Calu3 (cell line): ENCODE results near the gene AADAT. TPM values are rescaled to one million over a fixed set of nuclear protein-coding genes. Genes with fewer than 3 reads are reported as not detected.
"Not testable (repeated sequence)": the region's sequence is repeated elsewhere in the genome, so short reads cannot be mapped to it uniquely, and the experiment has no call there.

ENCODE experiments used
- BruUV-seq: library from RNA; stranded (reverse); fragments of 400-500 nt; replicated peaks from 2 replicates; lab custom pipeline; 2021; lab: Mats Ljungman, UMichigan
- CTCF ChIA-PET: fragments of 300-600 bp; sonication (Branson Sonifier 250); formaldehyde crosslinking; loops from one replicate; lab custom pipeline; 2022; ENCODE audit warnings: antibody characterized with exemption; lab: Charles Lee
- DNase-seq: peaks from one replicate; pipeline ENCODE4 v3.0.0; 2022
- H3K27ac Mint-ChIP-seq: one replicate; pipeline ENCODE4 v1.8.0; 2022; ENCODE audit warnings: mixed read lengths; ENCODE audit not compliant: unreplicated experiment
- H3K27me3 Mint-ChIP-seq: one replicate; pipeline ENCODE4 v1.8.0; 2022; ENCODE audit warnings: mixed read lengths; ENCODE audit not compliant: unreplicated experiment
- H3K36me3 Mint-ChIP-seq: one replicate; pipeline ENCODE4 v1.8.0; 2022; ENCODE audit warnings: mild to moderate bottlenecking, moderate library complexity, mixed read lengths; ENCODE audit not compliant: insufficient read depth, unreplicated experiment
- H3K4me1 Mint-ChIP-seq: one replicate; pipeline ENCODE4 v1.8.0; 2022; ENCODE audit warnings: mild to moderate bottlenecking, low read depth, mixed read lengths; ENCODE audit not compliant: unreplicated experiment
- H3K4me3 Mint-ChIP-seq: one replicate; pipeline ENCODE4 v1.8.0; 2022; ENCODE audit warnings: mild to moderate bottlenecking, low read depth, moderate library complexity, mixed read lengths; ENCODE audit not compliant: unreplicated experiment
- H3K9me3 Mint-ChIP-seq: one replicate; pipeline ENCODE4 v1.8.0; 2022; ENCODE audit warnings: low read depth, mixed read lengths; ENCODE audit not compliant: unreplicated experiment
- CTCF ChIP-seq: fragments of 200-600 bp; IDR thresholded peaks from one replicate; pipeline ENCODE4 v1.8.0; 2022; ENCODE audit warnings: antibody characterized with exemption; ENCODE audit not compliant: unreplicated experiment
- intact Hi-C: fragments of 100-400 bp; cut with micrococcal nuclease; formaldehyde crosslinking; loops from one replicate; pipeline ENCODE4 v1.10.0; 2022; ENCODE audit not compliant: unreplicated experiment
- total RNA-seq: library from RNA; stranded (reverse); gene quantifications from 2 replicates; pipeline ENCODE4 v1.2.3, GENCODE V29; 2022

Gene AADAT
- total RNA-seq, 1 experiment from 2014 or later, result 13.8 TPM

GRCh38 chr4:170051402-170051801, 38.4 kb downstream of the AADAT start:
- no peak for TF ChIP-seq CTCF
- CTCF ChIA-PET, result interaction anchor here (0.7 kb wide), 1 partner anchor 21 kb away, joined by 4 read pairs; no protein-coding TSS in a partner anchor
- DNase-seq, result no peak
- Mint-ChIP-seq H3K4me1 (no peaks in the 10 kb centered on the region), H3K27ac (no peak overlapping the region), H3K27me3 (no peaks in the 10 kb centered on the region), H3K36me3 (no peaks in the 10 kb centered on the region), H3K9me3 (no peaks in the 10 kb centered on the region), H3K4me3 (no peak overlapping the region)
- BruUV-seq, result no TSS peak
- intact Hi-C loops, result no loop called here

- DNase-seq, result no peak
- no TSS peak for BruUV-seq
- Mint-ChIP-seq H3K4me1 (no peaks in the 10 kb centered on the region), H3K27me3 (no peaks in the 10 kb centered on the region), H3K27ac (no peak overlapping the region), H3K4me3 (no peak overlapping the region), H3K9me3 (no peaks in the 10 kb centered on the region), H3K36me3 (no peaks in the 10 kb centered on the region)
- intact Hi-C loops, result loop anchor here (2.0 to 5.0 kb wide), 3 partner anchors 259 to 482 kb away; partner anchors contain the start of gene NEK1
- CTCF ChIA-PET, result interaction anchor here (0.7 kb wide), 1 partner anchor 646 kb away, joined by 3 read pairs; no protein-coding TSS in a partner anchor
- TF ChIP-seq CTCF, result no peak
Observed at GRCh38 chr4:170049766-170050165, 40.0 kb downstream of the AADAT start.

- peak; percentile 44 for DNase-seq
- Mint-ChIP-seq H3K4me1 (no peaks in the 10 kb centered on the region), H3K27me3 (no peaks in the 10 kb centered on the region), H3K4me3 (no peak overlapping the region), H3K9me3 (no peaks in the 10 kb centered on the region), H3K36me3 (no peaks in the 10 kb centered on the region), H3K27ac (no peak overlapping the region)
- intact Hi-C loops, result loop anchor here (1.0 to 5.0 kb wide), 4 partner anchors 238 to 481 kb away; partner anchors contain the start of gene NEK1
- CTCF ChIA-PET, result interaction anchor here (0.5 to 0.8 kb wide), 2 partner anchors 237 to 276 kb away, joined by 3 to 5 read pairs; no protein-coding TSS in a partner anchor
- no TSS peak for BruUV-seq
- no peak for TF ChIP-seq CTCF
Observed at GRCh38 chr4:170047771-170048354, 41.9 kb downstream of the AADAT start.

GRCh38 chr4:170046156-170046555, 43.6 kb downstream of the AADAT start:
- CTCF ChIA-PET, H3K4me3 Mint-ChIP-seq, H3K36me3 Mint-ChIP-seq, H3K27ac Mint-ChIP-seq, H3K27me3 Mint-ChIP-seq, H3K9me3 Mint-ChIP-seq, DNase-seq, H3K4me1 Mint-ChIP-seq, BruUV-seq: not testable (repeated sequence)
- intact Hi-C loops, result loop anchor here (5.0 kb wide), 2 partner anchors 434 to 479 kb away; partner anchors contain the start of gene NEK1
